Lower lobe of right lung (tissue), 2 donors: ENCODE results near the gene ZXDC. TPM values are rescaled to one million over a fixed set of nuclear protein-coding genes. Genes with fewer than 3 reads are reported as not detected.

ENCODE experiments used
- ATAC-seq, 2 donors: fragments of 200-7000 bp; cut with Tn5 transposase; one replicate each; pipeline ENCODE4 v1.9.1; 2020 to 2022; ENCODE audit warnings: mild to moderate bottlenecking in 2 of 2, moderate library complexity in 2 of 2
- DNase-seq: peaks from one replicate; pipeline ENCODE4 v3.0.0-alpha.2; 2020
- H3K27ac ChIP-seq: fragments of 200-600 bp; one replicate; pipeline ENCODE4 v1.8.0; 2022
- H3K27me3 ChIP-seq: fragments of 200-600 bp; one replicate; pipeline ENCODE4 v1.8.0; 2022; ENCODE audit warnings: low read depth
- H3K36me3 ChIP-seq: fragments of 200-600 bp; one replicate; pipeline ENCODE4 v1.8.0; 2022; ENCODE audit warnings: mild to moderate bottlenecking
- H3K4me1 ChIP-seq: fragments of 200-600 bp; one replicate; pipeline ENCODE4 v1.8.0; 2022
- H3K4me3 ChIP-seq: fragments of 200-600 bp; one replicate; pipeline ENCODE4 v1.8.0; 2022; ENCODE audit warnings: mild to moderate bottlenecking
- H3K9me3 ChIP-seq: fragments of 200-600 bp; one replicate; pipeline ENCODE4 v1.8.0; 2022
- intact Hi-C: fragments of 100-400 bp; cut with DNase I; formaldehyde crosslinking; loops from one replicate; pipeline ENCODE4 v1.11.0; 2022
- total RNA-seq: library from RNA; stranded (reverse); fragmentation: NEBNext Ultra II Directional; extraction: Animal tissue kit (Norgen Biotek cat#: 25700); gene quantifications from one replicate; pipeline ENCODE4 v1.2.1, GENCODE V29; 2021
- TF ChIP-seq, protein P1 (sequence below): fragments of 200-600 bp; IDR thresholded peaks from one replicate; pipeline ENCODE4 v1.8.0; 2022; ENCODE audit warnings: antibody characterized with exemption, mild to moderate bottlenecking
- donor health status: DM: no; HTN: yes; CAD: no; lungs with severe emphysema.

The ZXDC gene
- total RNA-seq, 1 donor from 2014 or later, result 40.4 TPM

GRCh38 chr3:126432361-126433104 lies 43.2 kb downstream of the ZXDC start:
- TF ChIP-seq, protein P1, sequence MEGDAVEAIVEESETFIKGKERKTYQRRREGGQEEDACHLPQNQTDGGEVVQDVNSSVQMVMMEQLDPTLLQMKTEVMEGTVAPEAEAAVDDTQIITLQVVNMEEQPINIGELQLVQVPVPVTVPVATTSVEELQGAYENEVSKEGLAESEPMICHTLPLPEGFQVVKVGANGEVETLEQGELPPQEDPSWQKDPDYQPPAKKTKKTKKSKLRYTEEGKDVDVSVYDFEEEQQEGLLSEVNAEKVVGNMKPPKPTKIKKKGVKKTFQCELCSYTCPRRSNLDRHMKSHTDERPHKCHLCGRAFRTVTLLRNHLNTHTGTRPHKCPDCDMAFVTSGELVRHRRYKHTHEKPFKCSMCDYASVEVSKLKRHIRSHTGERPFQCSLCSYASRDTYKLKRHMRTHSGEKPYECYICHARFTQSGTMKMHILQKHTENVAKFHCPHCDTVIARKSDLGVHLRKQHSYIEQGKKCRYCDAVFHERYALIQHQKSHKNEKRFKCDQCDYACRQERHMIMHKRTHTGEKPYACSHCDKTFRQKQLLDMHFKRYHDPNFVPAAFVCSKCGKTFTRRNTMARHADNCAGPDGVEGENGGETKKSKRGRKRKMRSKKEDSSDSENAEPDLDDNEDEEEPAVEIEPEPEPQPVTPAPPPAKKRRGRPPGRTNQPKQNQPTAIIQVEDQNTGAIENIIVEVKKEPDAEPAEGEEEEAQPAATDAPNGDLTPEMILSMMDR, result no peak
- ATAC-seq (no peak), DNase-seq (no peak)
- Histone ChIP-seq H3K4me1 (no peaks in the 10 kb centered on the region), H3K36me3 (peaks cover 27% of the 10 kb centered on the region), H3K9me3 (peaks cover 6% of the 10 kb centered on the region), H3K27ac (no peak overlapping the region), H3K27me3 (no peaks in the 10 kb centered on the region), H3K4me3 (no peak overlapping the region)
- intact Hi-C loops, result no loop called here

DNA sequence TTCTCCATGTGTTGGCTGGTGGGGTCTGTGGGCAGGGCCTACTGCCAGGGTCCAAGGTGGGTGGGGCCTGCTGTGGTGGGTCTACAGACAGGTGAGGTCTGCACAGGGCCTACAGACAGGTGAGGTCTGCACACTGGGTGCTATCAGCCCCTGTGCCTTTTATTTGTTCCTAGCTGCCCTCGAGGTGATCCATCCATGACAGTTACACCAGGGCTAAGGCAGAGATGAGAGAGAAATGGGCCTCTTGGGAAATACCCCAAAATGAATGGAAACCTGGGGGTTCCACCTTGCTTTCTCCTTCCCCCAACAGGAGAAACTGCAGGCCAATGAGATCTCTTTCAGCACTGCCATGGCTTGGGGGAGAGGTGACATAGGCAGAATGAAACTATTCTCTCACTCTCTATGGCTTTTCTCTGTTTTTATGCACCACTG lies 44.6 kb downstream of the ZXDC start:
- no peak for DNase-seq
- ATAC-seq, result peak in 1 of 2 donors; percentile 20
- Histone ChIP-seq H3K9me3 (peaks cover 19% of the 10 kb centered on the region), H3K36me3 (peaks cover 12% of the 10 kb centered on the region), H3K4me3 (no peak overlapping the region), H3K27me3 (no peaks in the 10 kb centered on the region), H3K27ac (no peak overlapping the region), H3K4me1 (no peaks in the 10 kb centered on the region)
- TF ChIP-seq, protein P1, result no peak
- intact Hi-C loops, result no loop called here

DNA sequence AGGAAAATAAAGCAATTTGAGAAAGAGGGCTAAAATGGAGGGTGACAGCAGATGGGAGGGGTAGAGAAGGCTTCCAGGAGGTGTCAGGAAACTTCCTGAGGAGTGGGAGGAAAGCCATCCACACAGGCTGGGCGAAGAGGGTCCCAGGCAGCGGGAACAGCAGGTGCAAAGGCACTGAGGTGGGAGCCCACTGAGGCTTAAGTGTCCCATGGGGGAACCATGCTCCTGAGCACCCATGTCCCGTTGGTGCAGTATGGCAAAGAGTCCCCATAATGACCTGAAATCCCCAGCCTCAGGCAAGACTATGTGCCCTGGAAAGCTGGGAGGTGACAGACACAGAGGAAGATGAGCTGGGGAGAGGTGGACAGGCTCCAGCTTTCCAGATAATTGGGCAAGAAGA lies 50.9 kb downstream of the ZXDC start:
- Histone ChIP-seq H3K27ac (no peak overlapping the region), H3K27me3 (no peaks in the 10 kb centered on the region), H3K9me3 (peaks cover 26% of the 10 kb centered on the region), H3K4me3 (no peak overlapping the region), H3K36me3 (no peaks in the 10 kb centered on the region), H3K4me1 (no peaks in the 10 kb centered on the region)
- TF ChIP-seq, protein P1, result no peak
- ATAC-seq (no peak), DNase-seq (no peak)
- intact Hi-C loops, result no loop called here

- TF ChIP-seq, protein P1, result no peak
- intact Hi-C loops, result no loop called here
- ATAC-seq, result no peak
Observed at GRCh38 chr3:126424039-126424717, 51.5 kb downstream of the ZXDC start.

DNA sequence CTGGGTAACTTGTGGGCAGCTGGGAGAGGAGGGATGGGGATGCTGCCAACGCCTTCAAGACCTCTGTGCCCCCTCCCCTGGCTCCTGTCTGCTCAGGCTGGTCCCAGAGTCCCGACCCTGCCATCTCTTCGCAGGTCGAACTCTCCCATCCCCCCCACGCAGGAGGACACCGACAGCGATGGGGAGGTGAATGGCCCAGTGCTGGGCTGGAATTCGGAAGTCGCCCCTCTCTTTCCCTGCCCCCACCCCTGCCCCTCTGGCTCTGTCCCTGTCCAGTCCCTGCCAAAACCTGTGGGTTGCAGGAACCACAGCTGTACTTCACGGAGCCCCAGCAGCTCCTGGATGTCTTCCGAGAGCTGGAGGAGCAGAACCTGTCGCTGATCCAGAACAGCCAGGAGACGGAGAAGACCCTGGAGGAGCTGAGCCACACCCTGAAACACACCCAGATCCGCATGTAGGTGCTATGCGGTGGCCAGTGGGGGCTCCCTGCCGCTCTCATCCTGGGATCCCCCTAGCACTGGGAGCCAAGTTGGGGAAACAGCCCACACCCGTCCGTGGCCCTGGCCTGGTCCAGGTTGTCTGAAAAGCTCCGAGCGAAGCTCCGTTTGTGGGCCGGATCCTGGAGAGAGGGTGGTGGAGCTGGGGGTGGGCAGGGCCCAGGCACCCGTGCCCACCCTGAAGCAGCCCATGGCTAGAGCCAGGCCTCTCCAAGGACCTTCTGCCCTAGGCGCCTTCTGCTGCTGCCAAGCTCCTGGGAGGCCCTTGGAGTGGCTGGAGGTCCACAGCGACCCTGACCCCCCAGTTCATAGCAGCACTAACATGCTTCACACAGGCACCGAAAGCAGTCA lies 52.3 kb downstream of the ZXDC start:
- intact Hi-C loops, result no loop called here
- TF ChIP-seq, protein P1, result no peak
- peaks cover 5% of the 10 kb centered on the region for H3K27me3 ChIP-seq
- ATAC-seq (no peak), DNase-seq (peak; percentile 32)
- H3K36me3 ChIP-seq, result no peaks in the 10 kb centered on the region
- H3K27ac ChIP-seq, result no peak overlapping the region
- H3K4me3 ChIP-seq, result no peak overlapping the region
- peaks cover 26% of the 10 kb centered on the region for H3K9me3 ChIP-seq
- H3K4me1 ChIP-seq, result no peaks in the 10 kb centered on the region

More at GRCh38 chr3:126424039-126424717, 51.5 kb downstream of the ZXDC start:
- peaks cover 26% of the 10 kb centered on the region for H3K9me3 ChIP-seq
- H3K27me3 ChIP-seq, result no peaks in the 10 kb centered on the region
- H3K4me3 ChIP-seq, result no peak overlapping the region
- DNase-seq, result no peak
- H3K36me3 ChIP-seq, result no peaks in the 10 kb centered on the region
- H3K27ac ChIP-seq, result no peak overlapping the region
- H3K4me1 ChIP-seq, result no peaks in the 10 kb centered on the region
